ENCODE measurements around the gene ARL6IP5. TPM values are rescaled to one million over a fixed set of nuclear protein-coding genes. Genes with fewer than 3 reads are reported as not detected.

Gene ARL6IP5
- total RNA-seq, 1 experiment from 2014 or later, result 31.2 TPM

DNA sequence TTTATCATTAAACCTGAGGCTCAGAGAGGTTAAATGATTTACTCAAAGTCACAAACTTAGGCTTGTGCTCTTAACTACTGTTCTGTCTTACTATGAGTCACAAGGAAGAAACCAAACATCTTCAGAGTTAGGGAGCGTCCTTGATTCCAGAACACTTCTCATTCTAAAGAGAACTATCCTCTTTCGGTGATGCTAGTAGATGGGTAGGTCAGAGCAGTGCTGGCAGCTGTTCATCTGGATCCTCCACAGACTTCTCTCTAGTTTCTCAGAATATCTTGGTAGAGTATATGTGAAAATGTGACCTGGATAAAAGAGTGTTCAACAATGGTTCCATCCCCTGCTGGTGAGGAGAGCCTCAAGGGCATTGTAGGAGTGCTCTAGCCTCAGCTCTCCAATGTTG lies 3.3 kb downstream of the ARL6IP5 start:
- intact Hi-C loops (cut with micrococcal nuclease; ENCODE audit: unreplicated experiment), result no loop called here
- H3K9me3 ChIP-seq, result no peaks in the 10 kb centered on the region
- peaks cover 35% of the 10 kb centered on the region for H3K4me1 Mint-ChIP-seq (ENCODE audit: low read depth, unreplicated experiment)
- TF ChIP-seq, protein P1, sequence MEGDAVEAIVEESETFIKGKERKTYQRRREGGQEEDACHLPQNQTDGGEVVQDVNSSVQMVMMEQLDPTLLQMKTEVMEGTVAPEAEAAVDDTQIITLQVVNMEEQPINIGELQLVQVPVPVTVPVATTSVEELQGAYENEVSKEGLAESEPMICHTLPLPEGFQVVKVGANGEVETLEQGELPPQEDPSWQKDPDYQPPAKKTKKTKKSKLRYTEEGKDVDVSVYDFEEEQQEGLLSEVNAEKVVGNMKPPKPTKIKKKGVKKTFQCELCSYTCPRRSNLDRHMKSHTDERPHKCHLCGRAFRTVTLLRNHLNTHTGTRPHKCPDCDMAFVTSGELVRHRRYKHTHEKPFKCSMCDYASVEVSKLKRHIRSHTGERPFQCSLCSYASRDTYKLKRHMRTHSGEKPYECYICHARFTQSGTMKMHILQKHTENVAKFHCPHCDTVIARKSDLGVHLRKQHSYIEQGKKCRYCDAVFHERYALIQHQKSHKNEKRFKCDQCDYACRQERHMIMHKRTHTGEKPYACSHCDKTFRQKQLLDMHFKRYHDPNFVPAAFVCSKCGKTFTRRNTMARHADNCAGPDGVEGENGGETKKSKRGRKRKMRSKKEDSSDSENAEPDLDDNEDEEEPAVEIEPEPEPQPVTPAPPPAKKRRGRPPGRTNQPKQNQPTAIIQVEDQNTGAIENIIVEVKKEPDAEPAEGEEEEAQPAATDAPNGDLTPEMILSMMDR (IDR thresholded peaks at IDR 0.05; ENCODE audit: insufficient read depth in 1 of 2, low read depth in 1 of 2, low read length in 1 of 2, severe bottlenecking in 1 of 2, unreplicated experiment in 1 of 2), result no peak
- H3K36me3 Mint-ChIP-seq (ENCODE audit: insufficient read depth, unreplicated experiment), result no peaks in the 10 kb centered on the region
- no peaks in the 10 kb centered on the region for H3K9me3 Mint-ChIP-seq (ENCODE audit: unreplicated experiment)
- ChIA-PET POLR2A (no interaction called here), CTCF (no interaction called here)
- no peaks in the 10 kb centered on the region for H3K36me3 ChIP-seq (ENCODE audit: control insufficient read depth, insufficient read depth, low read length)
- no peaks in the 10 kb centered on the region for H3K27me3 ChIP-seq (replicated peaks; ENCODE audit: control insufficient read depth, insufficient read depth, low read length)
- no peak overlapping the region for H3K4me3 ChIP-seq (ENCODE audit: low read depth, low read length)
- H3K27ac Mint-ChIP-seq (ENCODE audit: unreplicated experiment), result no peak overlapping the region
- peaks cover 11% of the 10 kb centered on the region for H3K4me1 ChIP-seq
- no peak overlapping the region for H3K4me3 Mint-ChIP-seq (ENCODE audit: unreplicated experiment)
- BruUV-seq (replicated peaks), result no TSS peak
- H3K27me3 Mint-ChIP-seq (ENCODE audit: insufficient read depth, unreplicated experiment), result no peaks in the 10 kb centered on the region
- no peak for DNase-seq

DNA sequence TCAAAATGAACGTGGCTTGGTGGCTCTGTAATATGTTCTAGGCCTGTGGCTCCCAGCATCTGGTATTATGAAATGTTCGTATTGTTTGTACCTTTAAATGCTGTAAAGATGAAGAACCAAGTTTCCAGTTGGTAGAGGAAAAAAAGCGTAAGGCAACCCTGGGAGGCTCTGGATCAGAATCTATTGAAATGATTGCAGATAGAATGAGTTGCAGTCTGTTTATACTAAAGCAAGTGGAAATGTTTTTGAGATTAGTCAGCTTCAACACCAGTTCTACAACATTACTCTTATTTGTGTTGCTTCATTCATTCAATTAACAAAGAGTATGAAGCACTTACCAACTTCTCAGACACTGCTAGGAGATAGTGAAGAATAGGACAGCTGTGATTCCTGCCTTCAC lies 5.3 kb downstream of the ARL6IP5 start:
- Histone ChIP-seq H3K36me3 (ENCODE audit: control insufficient read depth, insufficient read depth, low read length) (no peaks in the 10 kb centered on the region), H3K4me3 (ENCODE audit: low read depth, low read length) (no peak overlapping the region), H3K9me3 (no peaks in the 10 kb centered on the region), H3K27me3 (replicated peaks; ENCODE audit: control insufficient read depth, insufficient read depth, low read length) (no peaks in the 10 kb centered on the region), H3K4me1 (peaks cover 11% of the 10 kb centered on the region)
- no peak for DNase-seq
- intact Hi-C loops (cut with micrococcal nuclease; ENCODE audit: unreplicated experiment), result no loop called here
- TF ChIP-seq, protein P1 (IDR thresholded peaks at IDR 0.05; ENCODE audit: insufficient read depth in 1 of 2, low read depth in 1 of 2, low read length in 1 of 2, severe bottlenecking in 1 of 2, unreplicated experiment in 1 of 2), result no peak
- H3K4me3 Mint-ChIP-seq (ENCODE audit: unreplicated experiment), result no peak overlapping the region
- ChIA-PET CTCF (no interaction called here), POLR2A (interaction anchor here (0.7 kb wide), 1 partner anchor 127 kb away, joined by 9 read pairs; no protein-coding TSS in a partner anchor)
- no TSS peak for BruUV-seq (replicated peaks)
- H3K9me3 Mint-ChIP-seq (ENCODE audit: unreplicated experiment), result no peaks in the 10 kb centered on the region
- no peaks in the 10 kb centered on the region for H3K27me3 Mint-ChIP-seq (ENCODE audit: insufficient read depth, unreplicated experiment)
- no peaks in the 10 kb centered on the region for H3K36me3 Mint-ChIP-seq (ENCODE audit: insufficient read depth, unreplicated experiment)
- H3K27ac Mint-ChIP-seq (ENCODE audit: unreplicated experiment), result no peak overlapping the region
- H3K4me1 Mint-ChIP-seq (ENCODE audit: low read depth, unreplicated experiment), result peaks cover 26% of the 10 kb centered on the region

DNA sequence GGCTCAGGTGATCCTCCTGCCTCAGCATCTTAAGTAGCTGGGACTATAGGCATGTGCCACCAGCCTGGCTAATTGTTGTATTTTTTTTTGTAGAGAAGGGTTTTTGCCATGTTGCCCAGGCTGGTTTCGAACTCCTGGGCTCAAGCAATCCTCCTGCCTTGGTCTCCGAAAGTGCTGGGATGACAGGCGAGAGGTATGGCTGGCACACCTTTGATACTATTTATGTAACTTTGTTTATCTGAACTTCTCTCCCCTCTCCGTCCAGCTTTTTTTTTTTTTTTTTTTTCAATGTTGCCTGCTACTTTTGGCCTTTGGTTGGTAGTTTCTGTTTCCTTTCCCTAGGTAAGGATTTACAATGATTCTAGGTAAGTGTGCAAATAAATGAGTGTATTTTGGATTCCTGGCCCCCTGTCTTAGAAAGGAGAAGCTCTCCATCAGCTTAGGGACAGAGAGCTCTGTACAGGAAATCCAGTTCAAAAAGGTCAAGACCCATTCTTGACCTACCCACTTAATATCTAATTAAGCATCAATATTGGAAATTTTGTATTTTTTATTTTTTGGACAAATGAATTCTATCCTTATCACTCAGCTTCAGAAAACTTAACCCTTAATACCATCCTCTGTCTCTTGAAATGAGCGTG lies 6.8 kb downstream of the ARL6IP5 start:
- ChIA-PET POLR2A (interaction anchor here (0.6 to 0.7 kb wide), 2 partner anchors 19 to 376 kb away, joined by 3 to 9 read pairs; no protein-coding TSS in a partner anchor), CTCF (no interaction called here)
- no peak overlapping the region for H3K27ac Mint-ChIP-seq (ENCODE audit: unreplicated experiment)

More for the DNA sequence above, 6.8 kb downstream of the ARL6IP5 start:
- H3K36me3 Mint-ChIP-seq (ENCODE audit: insufficient read depth, unreplicated experiment), result no peaks in the 10 kb centered on the region
- no peak overlapping the region for H3K4me3 ChIP-seq (ENCODE audit: low read depth, low read length)
- H3K36me3 ChIP-seq (ENCODE audit: control insufficient read depth, insufficient read depth, low read length), result no peaks in the 10 kb centered on the region
- H3K4me3 Mint-ChIP-seq (ENCODE audit: unreplicated experiment), result no peak overlapping the region
- H3K9me3 ChIP-seq, result no peaks in the 10 kb centered on the region
- TF ChIP-seq, protein P1 (IDR thresholded peaks at IDR 0.05; ENCODE audit: insufficient read depth in 1 of 2, low read depth in 1 of 2, low read length in 1 of 2, severe bottlenecking in 1 of 2, unreplicated experiment in 1 of 2), result no peak
- BruUV-seq (replicated peaks), result no TSS peak
- peaks cover 20% of the 10 kb centered on the region for H3K4me1 Mint-ChIP-seq (ENCODE audit: low read depth, unreplicated experiment)
- H3K27me3 Mint-ChIP-seq (ENCODE audit: insufficient read depth, unreplicated experiment), result no peaks in the 10 kb centered on the region
- H3K27me3 ChIP-seq (replicated peaks; ENCODE audit: control insufficient read depth, insufficient read depth, low read length), result no peaks in the 10 kb centered on the region
- intact Hi-C loops (cut with micrococcal nuclease; ENCODE audit: unreplicated experiment), result no loop called here
- no peak for DNase-seq
- H3K4me1 ChIP-seq, result peaks cover 11% of the 10 kb centered on the region
- H3K9me3 Mint-ChIP-seq (ENCODE audit: unreplicated experiment), result no peaks in the 10 kb centered on the region
